DOHH2 (cell line): Measurements from ENCODE around the gene RASA3.
"Not testable (repeated sequence)": the region's sequence is repeated elsewhere in the genome, so short reads cannot be mapped to it uniquely, and the experiment has no call there.

ENCODE experiments used
- H3F3A ChIP-seq: fragments of 200-600 bp; sonication (generic), shearing (Covaris generic); 2 replicates; pipeline ENCODE4 v1.6.0; 2016; ENCODE audit warnings: antibody characterized with exemption, mild to moderate bottlenecking; ENCODE audit not compliant: control insufficient read depth, insufficient read depth
- H3K27ac ChIP-seq: fragments of 200-600 bp; sonication (generic); 2 replicates; pipeline ENCODE4 v1.5.1; 2014; ENCODE audit warnings: low read depth, mild to moderate bottlenecking, low read length, moderate library complexity
- H3K27me3 ChIP-seq: fragments of 200-600 bp; sonication (generic); 2 replicates; pipeline ENCODE4 v1.6.1; 2014; ENCODE audit warnings: mild to moderate bottlenecking, low read length, mixed read lengths; ENCODE audit not compliant: control insufficient read depth
- H3K36me3 ChIP-seq: fragments of 200-600 bp; sonication (generic); 2 replicates; pipeline ENCODE4 v1.6.1; 2014; ENCODE audit warnings: mild to moderate bottlenecking, low read length, moderate library complexity, mixed read lengths; ENCODE audit not compliant: control insufficient read depth
- H3K4me1 ChIP-seq: fragments of 200-600 bp; sonication (generic); 2 replicates; pipeline ENCODE4 v1.6.1; 2014; ENCODE audit warnings: mild to moderate bottlenecking, low read length, mixed read lengths; ENCODE audit not compliant: control insufficient read depth
- H3K4me2 ChIP-seq: fragments of 200-600 bp; sonication (generic); 2 replicates; pipeline ENCODE4 v1.6.0; 2014; ENCODE audit warnings: mild to moderate bottlenecking, low read length, moderate library complexity
- H3K4me3 ChIP-seq: fragments of 200-600 bp; sonication (generic); 2 replicates; pipeline ENCODE4 v1.5.1; 2014; ENCODE audit warnings: mild to moderate bottlenecking, low read length, mixed read lengths
- H3K79me2 ChIP-seq: fragments of 200-600 bp; sonication (generic); 2 replicates; pipeline ENCODE4 v1.6.1; 2014; ENCODE audit warnings: mild to moderate bottlenecking, low read length, mixed read lengths; ENCODE audit not compliant: control insufficient read depth
- H3K9me2 ChIP-seq: fragments of 200-600 bp; sonication (generic); replicated peaks from 2 replicates; pipeline ENCODE4 v1.6.1; 2014; ENCODE audit warnings: mild to moderate bottlenecking, low read length, mixed read lengths; ENCODE audit not compliant: control insufficient read depth
- H3K9me3 ChIP-seq: fragments of 200-600 bp; sonication (generic); 2 replicates; pipeline ENCODE4 v1.6.1; 2014; ENCODE audit warnings: antibody characterized with exemption, low read length, mixed read lengths; ENCODE audit not compliant: control insufficient read depth, insufficient read depth
- H4K20me1 ChIP-seq: fragments of 200-600 bp; sonication (generic); 2 replicates; pipeline ENCODE4 v1.6.0; 2014; ENCODE audit warnings: low read depth, mild to moderate bottlenecking, antibody characterized with exemption, low read length, moderate library complexity; ENCODE audit not compliant: control insufficient read depth, insufficient read depth
- EZH2phosphoT487 ChIP-seq: fragments of 200-600 bp; sonication (generic); IDR thresholded peaks from 2 replicates; pipeline ENCODE4 v1.6.1; 2017; ENCODE audit warnings: borderline replicate concordance, mild to moderate bottlenecking, antibody characterized with exemption, low read length, moderate library complexity, mixed read lengths
- TF ChIP-seq, protein P1 (sequence below): fragments of 200-600 bp; sonication (generic); IDR thresholded peaks from one replicate; pipeline ENCODE4 v1.5.1; 2014; ENCODE audit warnings: antibody characterized with exemption, mild to moderate bottlenecking, low read depth, low read length; ENCODE audit not compliant: poor library complexity, severe bottlenecking

Gene RASA3

DNA sequence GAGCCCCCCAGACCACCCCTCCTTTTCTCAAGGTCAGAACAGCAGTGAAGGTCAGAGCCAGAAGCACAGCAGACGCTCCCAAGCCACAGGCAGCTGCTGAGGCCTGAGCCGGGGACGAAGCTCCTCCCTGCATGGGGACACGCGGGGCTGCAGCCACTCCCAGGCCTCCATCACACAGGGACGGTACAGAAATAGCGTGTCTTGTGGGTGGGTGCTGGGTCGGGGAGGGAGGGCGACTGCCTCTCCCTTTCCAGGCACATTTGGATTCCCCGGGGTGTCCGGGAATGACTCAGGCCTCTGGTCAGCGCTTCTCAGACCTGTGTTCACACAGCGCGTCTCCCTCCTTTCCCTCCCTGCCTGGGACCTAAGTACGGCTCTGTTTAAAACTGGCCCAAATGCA lies 33.2 kb downstream of the RASA3 start:
- H3K4me1 ChIP-seq = no peaks in the 10 kb centered on the region
- H3K36me3 ChIP-seq = no peaks in the 10 kb centered on the region
- no peak overlapping the region for H3K4me3 ChIP-seq
- no peak overlapping the region for H3K4me2 ChIP-seq
- H3K79me2 ChIP-seq = no peaks in the 10 kb centered on the region
- no peak overlapping the region for H3K27ac ChIP-seq
- no peaks in the 10 kb centered on the region for H3F3A ChIP-seq
- no peaks in the 10 kb centered on the region for H4K20me1 ChIP-seq
- TF ChIP-seq, protein P1, sequence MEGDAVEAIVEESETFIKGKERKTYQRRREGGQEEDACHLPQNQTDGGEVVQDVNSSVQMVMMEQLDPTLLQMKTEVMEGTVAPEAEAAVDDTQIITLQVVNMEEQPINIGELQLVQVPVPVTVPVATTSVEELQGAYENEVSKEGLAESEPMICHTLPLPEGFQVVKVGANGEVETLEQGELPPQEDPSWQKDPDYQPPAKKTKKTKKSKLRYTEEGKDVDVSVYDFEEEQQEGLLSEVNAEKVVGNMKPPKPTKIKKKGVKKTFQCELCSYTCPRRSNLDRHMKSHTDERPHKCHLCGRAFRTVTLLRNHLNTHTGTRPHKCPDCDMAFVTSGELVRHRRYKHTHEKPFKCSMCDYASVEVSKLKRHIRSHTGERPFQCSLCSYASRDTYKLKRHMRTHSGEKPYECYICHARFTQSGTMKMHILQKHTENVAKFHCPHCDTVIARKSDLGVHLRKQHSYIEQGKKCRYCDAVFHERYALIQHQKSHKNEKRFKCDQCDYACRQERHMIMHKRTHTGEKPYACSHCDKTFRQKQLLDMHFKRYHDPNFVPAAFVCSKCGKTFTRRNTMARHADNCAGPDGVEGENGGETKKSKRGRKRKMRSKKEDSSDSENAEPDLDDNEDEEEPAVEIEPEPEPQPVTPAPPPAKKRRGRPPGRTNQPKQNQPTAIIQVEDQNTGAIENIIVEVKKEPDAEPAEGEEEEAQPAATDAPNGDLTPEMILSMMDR = no peak
- no peak for TF ChIP-seq EZH2phosphoT487
- peaks cover 12% of the 10 kb centered on the region for H3K9me3 ChIP-seq
- no peaks in the 10 kb centered on the region for H3K27me3 ChIP-seq
- H3K9me2 ChIP-seq = no peaks in the 10 kb centered on the region

DNA sequence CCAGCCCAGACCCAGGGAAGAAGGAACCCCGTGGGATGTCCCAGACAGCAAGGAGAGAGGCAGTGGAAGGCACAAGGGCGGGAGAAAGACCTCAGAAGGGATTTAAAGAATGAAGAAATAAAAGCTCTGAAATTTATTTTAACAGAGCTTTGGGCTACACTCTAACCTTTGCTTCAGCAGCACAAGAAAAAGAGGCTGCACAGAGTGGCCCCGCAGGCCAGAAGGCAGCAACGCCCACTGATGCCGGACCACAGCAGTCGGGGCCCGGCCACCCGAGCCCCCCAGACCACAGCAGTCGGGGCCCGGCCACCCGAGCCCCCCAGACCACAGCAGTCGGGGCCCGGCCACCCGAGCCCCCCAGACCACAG lies 33.8 kb downstream of the RASA3 start:
- not testable (repeated sequence) for H3K9me3 ChIP-seq, H3K27me3 ChIP-seq, H3K79me2 ChIP-seq, H3K4me3 ChIP-seq, H3F3A ChIP-seq, H3K36me3 ChIP-seq, H3K4me1 ChIP-seq, H3K27ac ChIP-seq, H3K4me2 ChIP-seq, H3K9me2 ChIP-seq, H4K20me1 ChIP-seq

DNA sequence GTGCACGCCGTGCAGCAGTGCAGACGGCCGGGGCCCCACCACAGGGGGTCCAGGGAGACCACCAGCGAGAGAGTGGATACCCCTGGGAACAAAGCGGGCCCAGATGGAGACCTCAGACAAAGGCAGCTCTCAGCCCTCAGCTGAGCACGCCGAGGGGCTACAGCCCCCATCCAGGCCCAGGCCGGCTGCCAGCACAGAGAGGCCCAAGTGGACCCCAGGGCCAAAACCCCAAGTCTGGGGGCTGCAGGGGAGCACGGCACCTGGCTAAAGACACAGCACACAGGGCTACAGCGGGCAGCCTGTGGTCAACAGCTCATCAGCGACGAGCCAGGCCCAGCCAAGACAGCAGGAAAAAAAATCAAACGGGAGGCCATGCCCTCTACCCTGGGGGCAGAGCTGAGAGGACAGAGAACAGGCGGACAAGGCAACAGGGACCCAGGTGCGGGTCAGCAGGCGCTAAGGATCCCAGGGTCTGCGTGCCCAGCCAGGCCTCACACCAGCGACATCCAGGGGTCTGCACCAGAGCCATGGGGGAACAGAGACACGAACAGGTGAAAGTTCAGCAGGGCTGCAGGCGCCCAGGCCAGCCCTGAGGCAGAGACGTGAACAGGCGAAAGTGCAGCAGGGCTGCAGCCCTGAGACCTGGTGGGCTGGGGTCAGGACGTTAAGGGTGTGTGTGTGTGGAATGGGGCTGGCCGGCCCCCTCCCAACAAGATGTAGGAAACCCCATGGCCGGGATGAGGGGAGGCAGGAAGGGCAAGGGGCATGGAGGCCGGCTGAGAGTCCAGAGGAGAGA lies 34.3 kb downstream of the RASA3 start:
- H4K20me1 ChIP-seq = no peaks in the 10 kb centered on the region
- H3K27me3 ChIP-seq = no peaks in the 10 kb centered on the region
- no peak for TF ChIP-seq EZH2phosphoT487
- TF ChIP-seq, protein P1 = no peak
- H3F3A ChIP-seq = no peaks in the 10 kb centered on the region
- no peaks in the 10 kb centered on the region for H3K4me1 ChIP-seq
- no peaks in the 10 kb centered on the region for H3K79me2 ChIP-seq
- no peak overlapping the region for H3K4me3 ChIP-seq
- no peak overlapping the region for H3K27ac ChIP-seq
- H3K4me2 ChIP-seq = no peak overlapping the region
- no peaks in the 10 kb centered on the region for H3K9me2 ChIP-seq
- no peaks in the 10 kb centered on the region for H3K36me3 ChIP-seq
- H3K9me3 ChIP-seq = peaks cover 8% of the 10 kb centered on the region; the same call in 1 of the 2 replicates

- Histone ChIP-seq H3K79me2 (no peaks in the 10 kb centered on the region), H3K4me3 (no peak overlapping the region), H3K36me3 (no peaks in the 10 kb centered on the region), H3K27me3 (no peaks in the 10 kb centered on the region), H3K4me1 (no peaks in the 10 kb centered on the region), H3K27ac (no peak overlapping the region), H4K20me1 (no peaks in the 10 kb centered on the region), H3K4me2 (no peak overlapping the region), H3K9me3 (peaks cover under 1% of the 10 kb centered on the region; the same call in 1 of the 2 replicates), H3K9me2 (no peaks in the 10 kb centered on the region), H3F3A (no peaks in the 10 kb centered on the region)
- TF ChIP-seq, protein P1 = no peak
- TF ChIP-seq EZH2phosphoT487 = no peak
Observed at GRCh38 chr13:114097212-114097892, 35.1 kb downstream of the RASA3 start.
